ENCODE results near the gene ATF6. TPM values are rescaled to one million over a fixed set of nuclear protein-coding genes. Genes with fewer than 3 reads are reported as not detected.

ATF6 gene
- total and polyA plus RNA-seq, 2 donors (not counting 3 experiments of a cell fraction or from before 2014, with no cell fraction given) = 24.9 to 40.3 TPM

GRCh38 chr1:161932668-161933067 lies 166.5 kb downstream of the ATF6 start:
- Histone ChIP-seq H3K9me1 (replicated peaks; ENCODE audit: control insufficient read depth, extremely low read depth, insufficient read depth, low read length) (no peaks in the 10 kb centered on the region), H3K27ac (ENCODE audit: insufficient read depth, low read depth, low read length) (no peak overlapping the region), H4K20me1 (replicated peaks; ENCODE audit: control insufficient read depth, extremely low read depth, insufficient read depth, low read length) (no peaks in the 10 kb centered on the region), H3K79me2 (ENCODE audit: control insufficient read depth, insufficient read depth, low read length) (no peaks in the 10 kb centered on the region), H3K9me3 (replicated peaks; ENCODE audit: control insufficient read depth, insufficient read depth, low read length) (no peaks in the 10 kb centered on the region), H3K4me2 (ENCODE audit: insufficient read depth, low read length) (no peak overlapping the region), H2AFZ (ENCODE audit: low read depth, low read length) (no peak overlapping the region), H3K9ac (replicated peaks; ENCODE audit: extremely low read depth, insufficient read depth, low read length) (no peak overlapping the region), H3K27me3 (ENCODE audit: control insufficient read depth in 2 of 2, insufficient read depth in 2 of 2, low read length in 2 of 2) (no peaks in the 10 kb centered on the region), H3K36me3 (ENCODE audit: control insufficient read depth in 2 of 2, extremely low read depth in 1 of 2, insufficient read depth in 2 of 2, low read length in 2 of 2) (no peaks in the 10 kb centered on the region), H3K4me1 (ENCODE audit: control insufficient read depth, extremely low read depth, insufficient read depth, low read length) (peaks cover 11% of the 10 kb centered on the region), H3K4me3 (replicated peaks in 1 of 3; ENCODE audit: insufficient read depth in 1 of 3, low read depth in 1 of 3, low read length in 3 of 3) (no peak overlapping the region)
- BruUV-seq (replicated peaks) = no TSS peak
- DNase-seq (ENCODE audit: low read depth, low spot score) (no peak), FAIRE-seq (no peak)
- ChIA-PET CTCF (interaction anchor here (1.1 kb wide), 1 partner anchor 140 kb away, joined by 3 read pairs; no protein-coding TSS in a partner anchor), POLR2A (no interaction called here)
- intact Hi-C loops (cut with micrococcal nuclease) = no loop called here
- TF ChIP-seq, protein P1, sequence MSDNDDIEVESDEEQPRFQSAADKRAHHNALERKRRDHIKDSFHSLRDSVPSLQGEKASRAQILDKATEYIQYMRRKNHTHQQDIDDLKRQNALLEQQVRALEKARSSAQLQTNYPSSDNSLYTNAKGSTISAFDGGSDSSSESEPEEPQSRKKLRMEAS (IDR thresholded peaks at IDR 0.05; ENCODE audit: insufficient read depth, insufficient read length) = no peak
- TF ChIP-seq POLR2A (IDR thresholded peaks at IDR 0.05; ENCODE audit: low read depth, low read length) (no peak), JUN (IDR thresholded peaks at IDR 0.05; ENCODE audit: borderline replicate concordance, insufficient read depth, insufficient read length, low read depth) (no peak), MYC (IDR thresholded peaks at IDR 0.05; ENCODE audit: low read depth, low read length) (no peak), EZH2 (IDR thresholded peaks at IDR 0.05; ENCODE audit: borderline replicate concordance, low read depth, low read length, severe bottlenecking) (no peak), GATA2 (IDR thresholded peaks at IDR 0.05; ENCODE audit: insufficient read depth, insufficient read length, low read depth, low read length) (no peak), FOS (IDR thresholded peaks at IDR 0.05; ENCODE audit: borderline replicate concordance, insufficient read depth, low read length) (no peak), POLR2AphosphoS5 (IDR thresholded peaks at IDR 0.05; ENCODE audit: insufficient read depth, low read depth, low read length) (no peak)
- TF ChIP-seq, protein P2, sequence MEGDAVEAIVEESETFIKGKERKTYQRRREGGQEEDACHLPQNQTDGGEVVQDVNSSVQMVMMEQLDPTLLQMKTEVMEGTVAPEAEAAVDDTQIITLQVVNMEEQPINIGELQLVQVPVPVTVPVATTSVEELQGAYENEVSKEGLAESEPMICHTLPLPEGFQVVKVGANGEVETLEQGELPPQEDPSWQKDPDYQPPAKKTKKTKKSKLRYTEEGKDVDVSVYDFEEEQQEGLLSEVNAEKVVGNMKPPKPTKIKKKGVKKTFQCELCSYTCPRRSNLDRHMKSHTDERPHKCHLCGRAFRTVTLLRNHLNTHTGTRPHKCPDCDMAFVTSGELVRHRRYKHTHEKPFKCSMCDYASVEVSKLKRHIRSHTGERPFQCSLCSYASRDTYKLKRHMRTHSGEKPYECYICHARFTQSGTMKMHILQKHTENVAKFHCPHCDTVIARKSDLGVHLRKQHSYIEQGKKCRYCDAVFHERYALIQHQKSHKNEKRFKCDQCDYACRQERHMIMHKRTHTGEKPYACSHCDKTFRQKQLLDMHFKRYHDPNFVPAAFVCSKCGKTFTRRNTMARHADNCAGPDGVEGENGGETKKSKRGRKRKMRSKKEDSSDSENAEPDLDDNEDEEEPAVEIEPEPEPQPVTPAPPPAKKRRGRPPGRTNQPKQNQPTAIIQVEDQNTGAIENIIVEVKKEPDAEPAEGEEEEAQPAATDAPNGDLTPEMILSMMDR (IDR thresholded peaks at IDR 0.05; ENCODE audit: extremely low read depth in 1 of 2, insufficient read depth in 1 of 2, low read depth in 1 of 2, low read length in 2 of 2) = no peak
- dilution Hi-C loops (cut with MboI; ENCODE audit: extremely low pct_ligation_motif_present, low sequenced_read_pairs) = no loop called here

All from endothelial cell of umbilical vein (primary cell).